Coronary artery (tissue), 2 donors: ENCODE results near the gene ZNF735.
"Not testable (repeated sequence)": the region's sequence is repeated elsewhere in the genome, so short reads cannot be mapped to it uniquely, and the experiment has no call there.

Source experiments
- DNase-seq: peaks from one replicate; pipeline ENCODE4 v3.0.0-alpha.2; 2017; ENCODE audit warnings: low spot score
- H3K27ac ChIP-seq, 2 donors: fragments of 200-600 bp; sonication (generic); one replicate each; pipeline ENCODE4 v1.5.1; 2016 to 2019
- H3K4me3 ChIP-seq: fragments of 200-600 bp; sonication (generic); 2 replicates; pipeline ENCODE4 v1.5.1; 2016; ENCODE audit warnings: mild to moderate bottlenecking, moderate library complexity
- CTCF ChIP-seq: fragments of 200-600 bp; sonication (generic); IDR thresholded peaks from one replicate; pipeline ENCODE4 v1.5.1; 2019; ENCODE audit warnings: antibody characterized with exemption

ZNF735 gene

GRCh38 chr7:64223366-64223765 lies 16.4 kb downstream of the ZNF735 start:
- no peak overlapping the region for H3K4me3 ChIP-seq
- no peak for TF ChIP-seq CTCF
- no peak for DNase-seq
- no peak overlapping the region for H3K27ac ChIP-seq

GRCh38 chr7:64228174-64228573 lies 21.2 kb downstream of the ZNF735 start, which contains the start of gene ZNF679:
Gene ZNF679, plus strand, starts transcription at chr7:64228474. Its CDS starts 20,644 bp downstream, at chr7:64249118.
- H3K4me3 ChIP-seq, DNase-seq, H3K27ac ChIP-seq: not testable (repeated sequence)

- Histone ChIP-seq H3K27ac (no peak overlapping the region), H3K4me3 (no peak overlapping the region)
- no peak for DNase-seq
- TF ChIP-seq CTCF = no peak
Observed at GRCh38 chr7:64266341-64266919, 59.4 kb downstream of the ZNF735 start.
